DMS53 (cell line): ENCODE measurements around the gene KCNK17.
A peak's percentile ranks its signal among the peaks of the same experiment; 100 is the strongest.

Experiments used
- DNase-seq: peaks from one replicate; lab custom pipeline; 2025; lab: John Stamatoyannopoulos, UW

The KCNK17 gene

GRCh38 chr6:39314273-39314795 lies at the start of gene KCNK17:
Gene KCNK17, minus strand, starts transcription at chr6:39314419. Its CDS starts 99 bp downstream, at chr6:39314320.
- DNase-seq: peak; percentile 55

GRCh38 chr6:39363280-39363679 lies 49.1 kb upstream of the KCNK17 start:
- DNase-seq: no peak

- peak; percentile 57 for DNase-seq
Measured at GRCh38 chr6:39362487-39362865, 48.3 kb upstream of the KCNK17 start.

- DNase-seq: peak; percentile 87
Measured at GRCh38 chr6:39361657-39362486, 47.7 kb upstream of the KCNK17 start.

GRCh38 chr6:39360378-39360777 lies 46.2 kb upstream of the KCNK17 start:
- DNase-seq: no peak

GRCh38 chr6:39357998-39358686 lies 43.9 kb upstream of the KCNK17 start:
- peak; percentile 92 for DNase-seq

GRCh38 chr6:39353698-39354315 lies 39.6 kb upstream of the KCNK17 start:
- DNase-seq: no peak

- DNase-seq: peak; percentile 15
Measured at GRCh38 chr6:39350723-39351505, 36.7 kb upstream of the KCNK17 start.

- DNase-seq: no peak
Measured at GRCh38 chr6:39348740-39349139, 34.5 kb upstream of the KCNK17 start.

- peak; percentile 77 for DNase-seq
Measured at GRCh38 chr6:39347906-39348585, 33.8 kb upstream of the KCNK17 start.

- peak; percentile 18 for DNase-seq
Measured at GRCh38 chr6:39347206-39347605, 33.0 kb upstream of the KCNK17 start.

GRCh38 chr6:39344821-39345280 lies 30.6 kb upstream of the KCNK17 start:
- DNase-seq: peak; percentile 6

- peak; percentile 24 for DNase-seq
Measured at GRCh38 chr6:39343396-39343870, 29.2 kb upstream of the KCNK17 start.

GRCh38 chr6:39342692-39343395 lies 28.6 kb upstream of the KCNK17 start:
- peak; percentile 52 for DNase-seq

- no peak for DNase-seq
Measured at GRCh38 chr6:39341937-39342336, 27.7 kb upstream of the KCNK17 start.

- DNase-seq: no peak
Measured at GRCh38 chr6:39341352-39341751, 27.1 kb upstream of the KCNK17 start.

GRCh38 chr6:39339868-39340550 lies 25.8 kb upstream of the KCNK17 start:
- DNase-seq: peak; percentile 72

GRCh38 chr6:39339096-39339867 lies 25.1 kb upstream of the KCNK17 start:
- DNase-seq: no peak

GRCh38 chr6:39338397-39338796 lies 24.2 kb upstream of the KCNK17 start:
- no peak for DNase-seq
